ENCODE results near the gene NEBL. TPM values are rescaled to one million over a fixed set of nuclear protein-coding genes. Genes with fewer than 3 reads are reported as not detected.

The NEBL gene
- polyA plus RNA-seq, 1 donor: 90.1 TPM

DNA sequence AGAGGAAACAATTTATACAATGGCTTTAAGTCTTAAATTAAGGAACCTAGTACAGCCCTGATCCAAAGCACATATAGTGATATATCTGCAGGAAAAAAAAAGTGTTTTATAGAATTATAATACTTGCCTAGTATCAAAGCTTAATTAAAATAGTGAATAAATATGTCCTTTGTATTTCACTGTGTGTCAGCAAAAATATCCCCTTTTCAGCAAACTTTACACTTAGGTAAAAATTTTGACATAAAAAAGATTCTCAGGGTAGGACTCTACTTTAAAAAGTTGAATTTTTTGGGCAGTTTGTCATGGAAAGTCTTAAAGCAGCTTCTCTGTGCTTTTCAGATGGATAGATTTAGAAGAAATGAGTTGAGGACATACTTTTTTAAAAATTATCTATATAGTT lies 12.7 kb upstream of the NEBL start:
- DNase-seq: no peak

DNA sequence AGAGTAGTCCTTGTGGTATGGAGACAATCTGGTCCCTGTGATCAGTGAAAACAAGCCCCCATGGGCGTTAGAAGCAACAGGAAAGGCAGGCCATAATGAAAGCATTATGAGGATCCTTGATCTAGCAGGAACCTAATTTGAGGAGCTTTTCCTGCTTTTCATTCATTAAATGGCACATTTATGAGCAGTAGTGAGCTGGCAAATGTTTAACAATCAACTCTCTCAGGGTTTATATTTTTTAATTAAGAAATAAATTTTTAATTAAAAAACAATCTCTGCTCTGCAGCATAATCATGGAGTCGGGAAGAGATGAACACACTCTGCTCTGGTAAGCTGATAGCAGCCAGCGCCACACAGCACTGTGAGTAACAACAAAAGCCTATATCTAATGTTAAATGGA lies 11.3 kb upstream of the NEBL start:
- DNase-seq: no peak

DNA sequence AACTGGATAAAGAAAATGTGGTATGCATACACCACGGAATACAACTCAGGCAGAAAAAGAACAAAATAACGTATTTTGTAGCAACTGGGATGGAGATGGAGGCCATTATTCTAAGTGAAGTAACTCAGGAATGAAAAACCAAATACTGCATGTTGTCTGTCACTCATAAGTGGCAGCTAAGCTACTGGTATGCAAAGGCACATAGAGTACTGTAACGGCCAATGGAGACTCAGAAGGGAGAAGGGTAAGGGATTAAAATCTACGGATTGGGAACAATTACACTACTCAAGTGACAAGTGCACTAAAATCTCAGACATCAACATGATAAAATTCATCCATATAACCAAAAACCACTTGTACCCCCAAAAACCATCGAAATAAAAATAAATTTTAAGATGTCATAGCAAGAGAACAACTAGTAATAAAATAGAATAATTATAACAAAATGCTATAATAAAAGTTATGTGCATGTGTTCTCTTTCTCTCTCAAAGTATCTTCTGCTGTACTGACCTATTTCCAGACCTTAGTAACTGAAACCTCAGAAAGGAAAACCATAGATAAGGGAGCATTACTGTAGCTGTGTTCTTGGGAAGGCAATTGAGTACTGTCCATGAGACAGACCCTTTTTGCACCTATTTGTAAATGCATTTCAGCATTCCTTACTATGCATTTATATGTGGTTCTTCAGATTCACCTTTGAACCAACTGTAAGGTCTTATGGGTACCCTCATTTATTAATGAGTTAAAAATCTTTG lies 6.7 kb upstream of the NEBL start:
- no peak for DNase-seq

DNA sequence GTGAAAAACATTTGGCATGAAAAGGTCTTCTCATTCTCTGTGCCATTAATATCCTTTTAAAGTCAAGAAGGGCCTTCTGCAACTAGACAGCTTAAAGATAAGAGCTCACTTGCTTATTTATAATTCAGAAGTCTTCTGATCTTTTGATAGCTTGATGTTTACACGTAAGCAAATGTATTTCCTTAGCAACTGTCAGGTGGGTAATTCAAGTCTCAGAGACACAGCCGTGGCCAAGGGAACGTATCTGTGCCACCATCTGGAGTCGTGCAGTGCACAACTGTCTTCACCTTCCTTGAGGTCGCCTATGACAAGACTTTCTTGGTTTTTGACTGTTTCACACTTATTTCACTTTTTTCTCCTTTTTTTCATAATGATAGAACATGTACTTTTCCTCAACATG lies 4.0 kb upstream of the NEBL start:
- no peak for DNase-seq

DNA sequence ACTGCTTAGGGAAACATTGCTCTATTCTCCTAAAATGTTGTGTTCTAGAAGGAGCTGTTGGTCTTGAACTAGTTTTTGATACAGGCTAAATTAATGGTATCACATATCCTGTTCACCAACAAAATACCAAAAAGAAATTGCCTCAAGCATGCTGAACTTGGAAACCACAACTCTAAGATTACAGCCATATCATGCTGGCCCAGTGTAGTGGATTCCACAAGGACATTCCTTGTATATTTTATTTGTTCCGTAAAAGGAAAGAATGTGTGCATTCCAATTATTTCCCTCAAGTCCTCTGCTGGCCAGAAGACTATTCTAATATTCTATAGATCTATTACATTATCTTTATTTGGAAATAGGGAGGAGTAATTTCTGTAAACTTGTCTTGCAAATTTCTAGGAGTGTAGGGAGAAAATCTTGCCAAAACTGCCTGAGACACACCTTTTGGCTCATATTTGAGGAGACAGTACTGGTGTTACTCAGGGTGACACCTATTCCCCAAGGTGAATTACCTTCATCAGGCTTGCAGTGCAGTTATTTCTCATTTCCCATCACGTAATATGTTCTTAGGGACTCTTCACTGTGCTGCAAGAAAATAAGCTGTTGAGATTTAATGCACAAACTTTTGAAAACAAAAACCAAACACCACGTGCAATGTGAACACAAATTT lies 1.9 kb upstream of the NEBL start:
- no peak for DNase-seq

DNA sequence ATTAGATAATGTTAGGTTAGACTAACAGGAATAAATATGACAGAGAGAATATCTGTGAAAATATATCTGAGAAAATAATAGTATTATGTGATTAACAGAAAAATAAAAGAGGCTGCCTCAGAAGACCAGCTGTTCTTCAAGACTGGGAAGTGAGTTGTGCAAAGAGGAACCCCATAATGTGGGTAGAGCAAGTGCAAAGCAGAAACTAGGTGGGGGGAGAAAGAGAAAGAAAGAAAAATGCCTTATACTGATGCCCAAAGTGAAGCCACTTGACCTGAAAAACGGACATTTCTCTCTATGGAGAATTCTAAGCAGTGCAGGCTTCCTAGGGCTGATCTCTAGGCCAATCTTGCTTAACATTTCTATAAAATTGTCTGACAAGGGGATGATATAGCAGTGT lies 3.8 kb downstream of the NEBL start:
- no peak for DNase-seq

DNA sequence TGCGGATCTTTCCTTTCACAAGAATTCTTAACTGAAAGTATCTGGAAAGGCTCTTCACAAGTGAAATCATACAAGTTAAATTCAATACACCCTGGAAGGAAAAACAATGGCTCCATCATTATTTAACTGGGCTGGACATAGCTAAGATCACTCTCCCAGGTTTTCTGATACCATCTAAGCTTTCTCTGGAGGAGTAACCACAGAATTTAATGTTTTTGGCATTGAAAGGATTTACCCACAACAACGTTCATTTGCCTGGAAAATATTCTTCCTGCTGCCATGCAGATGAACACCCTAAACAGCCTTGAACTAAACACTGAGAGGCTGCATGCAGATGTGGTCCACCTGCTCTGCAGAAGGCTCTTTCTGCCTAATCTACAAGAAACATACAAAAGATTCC lies 4.3 kb downstream of the NEBL start:
- no peak for DNase-seq

DNA sequence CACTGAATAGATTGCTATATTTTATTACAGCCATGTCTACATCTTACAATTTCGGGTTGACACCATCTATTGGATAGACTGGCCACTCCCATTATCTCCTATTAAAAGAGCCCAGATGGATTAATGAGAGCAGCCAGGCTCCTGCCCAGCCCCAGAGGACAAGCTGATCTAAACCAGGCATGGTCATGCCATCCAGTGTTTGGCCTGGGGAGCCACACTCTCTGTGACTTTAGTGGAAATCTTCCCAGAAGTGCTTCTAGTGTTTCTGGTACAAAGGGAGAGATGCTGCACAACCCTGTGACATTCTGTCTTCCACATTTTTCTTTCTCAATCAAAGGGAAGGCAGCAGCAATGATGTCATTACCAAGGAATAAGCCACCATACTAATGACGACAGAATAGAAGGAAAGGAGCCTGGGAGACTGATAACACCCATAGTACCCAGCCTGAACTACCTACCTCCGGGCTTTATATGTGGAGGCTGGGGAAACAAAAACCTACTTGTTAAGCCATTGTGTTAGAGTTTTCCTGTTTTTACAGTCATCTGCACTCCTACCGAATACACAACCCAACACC lies 5.0 kb downstream of the NEBL start:
- DNase-seq: no peak

DNA sequence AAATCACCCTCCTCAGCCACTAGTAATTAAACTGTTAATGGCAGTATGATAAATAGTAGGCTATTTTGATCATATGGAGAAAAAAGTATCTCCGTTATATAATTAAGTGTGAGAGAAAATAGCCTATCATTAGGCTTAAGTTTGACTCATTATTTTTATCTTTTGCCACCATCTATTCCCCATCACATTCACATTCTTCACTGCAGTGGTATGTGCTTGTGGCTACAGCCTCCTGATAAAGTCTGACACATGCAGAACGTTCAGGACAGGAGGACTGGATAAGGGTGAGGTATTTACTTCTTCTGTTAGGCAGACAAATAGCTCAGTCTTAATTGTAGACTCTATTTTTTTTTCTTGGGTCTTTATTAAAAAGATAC lies 5.8 kb downstream of the NEBL start:
- DNase-seq: no peak

DNA sequence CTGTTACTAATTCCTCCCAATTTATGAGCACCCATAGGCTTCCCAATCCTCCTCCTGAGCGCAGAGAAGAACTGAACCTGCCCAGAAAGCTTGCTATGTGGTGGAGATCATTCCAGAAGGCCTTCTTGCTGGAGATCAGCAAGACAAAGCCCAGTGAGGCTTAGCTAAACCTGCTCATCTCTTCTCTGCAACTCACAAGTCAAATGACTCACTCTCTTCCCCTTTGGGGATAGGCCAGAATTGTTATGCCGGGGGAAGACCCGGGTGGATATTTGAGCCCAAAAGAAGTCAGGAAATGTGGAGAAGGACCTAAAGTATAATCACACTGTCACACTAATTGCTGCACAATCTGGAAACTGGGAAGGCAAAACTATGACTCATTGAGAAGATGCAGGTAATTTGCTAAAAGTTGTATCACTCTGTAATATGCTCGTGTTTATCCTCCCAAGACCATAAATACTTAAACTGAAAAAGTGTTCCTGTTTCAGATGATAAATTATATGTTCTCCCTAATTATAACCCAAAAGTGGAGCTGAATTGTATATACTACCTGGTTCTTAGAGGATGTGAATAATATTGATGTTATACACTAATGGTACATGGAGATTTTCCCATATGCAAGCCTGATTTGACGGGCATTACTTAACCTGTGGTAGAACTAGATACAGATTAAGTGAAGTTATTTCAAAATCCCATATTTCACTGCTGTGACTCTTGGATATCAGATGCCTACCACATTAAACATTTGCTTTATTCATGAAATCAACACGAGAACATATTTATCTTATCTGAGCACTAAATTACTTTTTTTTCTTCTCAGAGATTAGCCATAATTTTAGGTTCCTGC lies 6.4 kb downstream of the NEBL start:
- no peak for DNase-seq

DNA sequence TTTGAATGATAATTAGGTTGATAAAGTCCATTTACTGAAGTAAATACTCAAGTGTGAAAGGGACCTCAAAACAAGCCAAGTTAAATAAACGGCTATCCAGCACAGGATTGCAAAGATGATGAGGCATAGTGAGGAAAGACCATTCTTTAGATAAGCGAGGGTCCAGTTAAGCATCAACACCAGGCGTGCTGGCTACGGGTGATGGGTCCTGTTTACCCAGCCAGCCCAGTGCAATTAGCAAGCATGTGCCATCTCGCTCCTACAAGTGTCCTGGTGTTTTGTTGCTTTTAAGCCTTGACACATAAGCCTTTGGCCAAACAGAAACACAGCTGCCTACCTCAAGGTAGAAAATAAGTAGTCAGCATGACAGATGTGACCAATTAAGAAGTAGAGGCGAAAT lies 7.1 kb downstream of the NEBL start:
- DNase-seq: no peak

DNA sequence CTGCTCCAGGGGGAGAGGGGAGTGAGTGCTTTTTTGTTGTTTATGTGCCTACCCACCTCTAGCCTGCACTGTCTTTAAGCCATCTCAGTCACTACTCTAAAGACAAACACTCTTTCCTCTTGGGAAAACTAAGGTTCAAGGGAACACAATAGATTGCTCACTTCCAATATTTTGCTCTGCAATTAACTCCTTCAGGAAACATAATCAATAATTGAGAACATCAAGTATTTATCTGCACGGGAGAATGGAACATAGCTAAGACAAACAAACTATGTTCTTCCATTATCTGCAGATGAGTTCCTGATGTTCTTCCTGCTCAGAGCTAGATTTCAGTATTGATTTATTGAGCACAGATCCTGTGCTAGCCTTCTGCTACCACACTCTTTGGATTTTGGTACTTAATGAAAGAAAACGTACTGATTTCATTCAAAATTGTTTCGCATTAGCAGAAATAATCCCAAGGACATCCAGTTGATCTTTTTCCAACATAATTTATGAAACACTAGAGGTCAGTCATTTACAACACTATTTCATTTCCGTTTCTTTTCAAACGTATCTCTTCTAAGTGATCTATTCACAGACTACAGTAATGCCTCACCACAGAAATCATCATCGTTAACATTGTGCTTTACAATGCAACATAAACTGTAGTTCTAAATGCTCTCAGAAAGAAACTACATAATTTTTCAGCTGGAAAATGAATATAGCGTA lies 8.3 kb downstream of the NEBL start:
- DNase-seq: no peak

DNA sequence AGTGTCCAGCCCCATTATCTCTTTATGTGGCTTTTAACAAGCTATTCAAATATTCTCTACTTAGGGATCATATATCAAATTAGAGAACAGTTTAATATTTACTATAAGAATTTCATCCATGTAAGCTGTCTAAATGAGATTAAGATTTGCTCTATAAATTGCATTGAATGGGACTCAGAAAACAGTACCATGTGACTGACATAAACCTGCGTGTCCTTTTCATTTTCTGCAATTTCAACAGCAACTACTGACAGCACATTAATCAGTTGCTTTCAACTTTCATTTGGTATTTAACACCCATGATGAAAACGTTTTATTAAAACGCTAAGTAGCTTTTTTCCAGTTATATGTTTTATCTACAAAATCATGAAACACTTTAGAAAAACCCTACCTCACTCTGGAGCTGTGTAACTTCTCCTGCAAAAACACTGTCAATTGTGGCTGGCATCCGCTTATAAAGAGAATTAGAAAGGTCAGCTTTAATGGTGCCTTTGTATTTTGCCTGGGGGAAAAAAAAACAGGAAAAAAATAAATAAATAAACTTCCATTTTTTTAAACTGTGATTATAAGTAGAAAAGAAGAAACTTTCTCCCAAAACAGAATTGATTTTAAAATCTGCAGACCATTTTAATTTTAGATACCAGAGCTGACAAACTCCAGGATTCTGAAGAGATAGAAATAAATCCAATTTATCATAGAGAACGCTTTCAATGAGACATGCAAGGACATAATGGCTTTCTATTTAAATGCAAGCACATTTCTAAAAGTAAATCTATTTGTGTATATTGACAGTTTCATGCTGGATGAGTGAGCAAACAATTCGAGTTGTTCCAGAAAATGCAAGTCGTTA lies 9.2 kb downstream of the NEBL start:
- no peak for DNase-seq

DNA sequence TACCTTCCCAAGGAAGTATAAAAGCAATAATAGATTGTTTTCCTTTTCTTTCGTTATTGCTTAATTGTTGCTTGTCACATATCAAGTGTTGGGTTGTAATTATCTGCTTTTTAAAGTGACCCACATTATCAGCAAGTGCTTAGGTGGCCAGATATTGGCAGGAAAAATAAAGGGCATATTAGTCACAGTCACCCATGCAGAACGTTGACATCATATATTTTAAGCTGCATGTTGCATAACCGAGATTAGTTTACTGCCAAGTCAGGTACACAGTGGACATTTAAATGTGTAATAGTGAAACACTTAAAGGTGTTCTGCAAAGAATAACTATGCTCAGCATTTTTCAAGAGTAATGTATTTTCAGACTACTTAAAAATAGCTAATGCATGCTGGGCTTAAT lies 11.4 kb downstream of the NEBL start:
- no peak for DNase-seq

DNA sequence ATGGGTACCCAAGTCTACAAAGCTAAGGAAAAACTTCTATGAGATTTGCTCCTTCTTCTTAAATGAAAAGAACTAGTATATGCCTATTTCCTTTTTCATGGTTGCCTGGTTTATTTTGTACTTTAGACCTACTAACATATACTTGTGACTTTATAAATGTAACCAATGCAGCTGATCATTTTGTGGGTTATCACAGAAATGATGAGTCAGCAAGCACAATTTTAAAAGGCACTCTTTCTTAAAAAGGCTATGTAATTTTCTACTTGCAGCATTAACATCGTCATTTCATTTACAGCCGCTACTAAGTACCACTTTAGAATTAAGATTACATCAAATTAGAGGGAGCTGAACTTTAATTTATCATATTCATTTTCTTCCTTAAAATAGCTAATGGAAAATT lies 13.6 kb downstream of the NEBL start:
- no peak for DNase-seq

DNA sequence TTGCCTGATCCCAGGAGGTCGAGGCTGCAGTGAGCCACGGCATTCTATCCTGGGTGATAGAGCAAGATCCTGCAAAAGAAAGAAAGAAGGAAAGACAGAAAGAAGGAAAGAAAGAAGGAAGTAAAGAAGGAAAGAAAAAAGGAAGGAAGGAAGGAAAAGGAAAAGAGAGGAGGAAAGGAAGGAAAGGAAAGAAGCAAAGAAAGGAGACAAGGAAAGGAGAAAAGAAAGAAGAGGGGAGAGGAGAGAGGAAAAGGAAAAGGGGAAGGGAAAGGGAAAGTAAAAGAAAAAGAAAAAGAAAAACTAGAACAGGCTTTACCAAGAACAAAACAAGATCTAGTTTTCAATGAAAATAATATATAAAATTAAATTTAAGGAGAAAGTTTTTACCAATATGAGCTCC lies 15.0 kb downstream of the NEBL start:
- DNase-seq: no peak

DNA sequence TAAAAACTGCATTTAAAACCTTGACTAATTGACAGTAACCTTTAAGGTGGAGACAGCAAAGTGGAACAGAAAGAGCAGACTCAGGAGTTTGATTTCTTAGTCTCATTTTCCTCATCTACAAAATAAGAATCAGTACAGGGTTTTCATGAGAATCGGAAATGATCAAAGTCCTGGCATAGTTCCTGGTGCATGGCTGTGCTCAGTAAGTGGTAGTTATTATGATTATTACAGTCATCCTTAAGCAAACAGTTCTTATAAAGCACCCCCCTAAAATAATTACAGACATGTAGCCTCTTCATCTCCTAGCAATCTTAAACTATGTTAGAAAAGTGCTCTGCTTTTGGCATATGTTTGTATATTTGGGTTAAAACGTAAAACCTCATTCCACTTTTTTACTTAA lies 18.0 kb downstream of the NEBL start:
- no peak for DNase-seq

DNA sequence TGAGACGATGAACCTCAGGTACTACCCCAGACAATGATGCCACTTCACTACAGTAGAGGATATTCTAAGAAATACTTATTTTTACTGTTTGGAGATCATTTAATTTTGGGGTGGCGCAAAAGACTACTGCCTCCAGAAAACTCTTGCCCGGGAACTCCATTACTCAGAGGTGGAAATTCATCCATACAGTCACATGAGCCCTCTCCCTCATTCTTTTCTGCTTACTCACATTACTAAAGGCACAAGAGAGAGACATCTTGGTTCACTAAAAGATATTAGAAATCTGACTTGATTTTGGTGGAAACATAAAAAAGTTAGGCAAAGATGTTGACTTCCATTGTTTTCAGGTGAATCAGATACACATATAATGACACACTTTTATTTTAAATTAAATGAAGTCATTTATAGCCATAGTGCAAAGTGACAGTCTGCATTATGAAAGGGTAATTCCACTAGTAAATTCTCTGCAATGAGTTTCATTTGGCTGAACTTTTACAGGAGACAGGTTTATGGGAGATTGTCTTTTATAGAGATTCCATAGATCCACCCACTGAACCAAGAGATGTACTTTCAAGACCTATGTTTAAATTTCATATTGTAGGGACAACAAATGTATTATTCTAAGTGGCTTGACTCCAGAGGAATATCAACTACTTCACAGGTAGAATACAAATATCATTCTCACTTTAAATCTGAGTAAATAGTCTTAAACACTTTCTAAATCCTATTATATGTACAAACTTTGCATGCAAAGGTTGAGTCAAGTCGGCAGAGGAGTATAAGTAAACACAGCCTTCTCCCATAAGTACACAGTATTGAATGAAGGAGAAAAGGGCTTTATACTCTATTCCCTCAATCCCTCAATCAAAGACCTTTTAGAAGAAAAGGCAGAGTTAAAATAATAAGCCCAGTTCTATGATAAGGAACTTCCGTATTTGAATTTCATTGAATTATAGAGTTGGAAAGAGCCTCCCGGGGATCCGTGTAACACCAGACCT lies 18.8 kb downstream of the NEBL start:
- no peak for DNase-seq

DNA sequence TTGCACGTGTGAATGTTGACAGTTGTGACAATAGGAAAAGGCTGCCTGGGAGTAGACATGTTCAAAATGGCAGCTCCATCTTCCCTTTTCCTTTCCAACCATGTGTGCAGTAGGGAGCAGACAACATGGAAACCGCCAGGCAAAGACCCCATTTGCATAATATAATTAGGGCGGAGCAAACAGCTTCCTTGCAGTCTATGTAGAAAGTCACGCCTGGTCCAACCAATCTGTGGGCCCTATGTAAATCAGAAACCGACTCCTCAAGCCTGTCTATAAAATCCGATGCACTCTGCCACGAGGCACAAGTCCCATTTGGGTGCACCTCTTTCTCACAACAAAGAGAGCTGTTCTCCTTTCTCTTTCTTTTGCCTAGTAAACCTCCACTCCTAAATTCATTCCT lies 19.6 kb downstream of the NEBL start:
- DNase-seq: no peak

DNA sequence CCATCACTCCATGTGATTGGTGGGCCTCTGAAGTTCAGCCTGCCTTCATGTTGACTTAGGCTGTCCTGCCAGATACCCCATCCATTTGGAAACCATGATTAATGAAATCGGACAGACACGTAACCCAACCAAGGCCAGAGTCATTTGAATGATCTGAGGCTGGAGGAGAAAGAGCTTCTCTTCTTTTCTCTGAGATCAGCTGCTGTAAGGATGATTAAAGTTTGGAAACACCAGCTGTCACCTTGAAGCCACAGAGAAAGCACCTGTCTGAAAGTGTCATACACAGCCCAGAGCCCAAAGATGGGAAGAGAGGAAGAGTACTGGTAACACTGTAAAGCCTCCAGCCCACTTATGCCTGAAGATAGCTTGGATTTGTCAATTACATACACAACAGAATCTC lies 22.9 kb downstream of the NEBL start:
- no peak for DNase-seq
